Activated T-helper 2 cell treated with anti-CD3 and anti-CD28 coated beads, Interferon-gamma antibody, Interleukin-2, Interleukin-4, amounts not matched to agents 10 μg/mL and 5 μg/mL and 100 μg/mL, durations not matched to agents 14 hours and 24 hours and 36 hours (primary cell): ENCODE results near the gene ACR. TPM values are rescaled to one million over a fixed set of nuclear protein-coding genes. Genes with fewer than 3 reads are reported as not detected.

Experiments used
- total RNA-seq: library from RNA; stranded (reverse); gene quantifications from 2 replicates; pipeline ENCODE4 v1.2.3, GENCODE V29; 2022

The ACR gene
- total RNA-seq, 1 donor from 2014 or later = not detected

Other genes starting within 250 kb of the ACR start
- 77.2 and 81.8 TPM in 2 replicates for gene LMF2, start 230.5 kb upstream of the ACR start, total RNA-seq
- 112 and 115 TPM in 2 replicates for gene NCAPH2, start 230.0 kb upstream of the ACR start, total RNA-seq
- 3.8 and 8.7 TPM in 2 replicates for gene SCO2, start 212.6 kb upstream of the ACR start, total RNA-seq
- 35.9 and 36.9 TPM in 2 replicates for gene TYMP, start 208.2 kb upstream of the ACR start, total RNA-seq
- 3.0 and 3.3 TPM in 2 replicates for gene KLHDC7B, start 192.3 kb upstream of the ACR start, total RNA-seq
- 0.62 TPM in 1 of 2 replicates, not detected in the other for gene SYCE3, start 175.3 kb upstream of the ACR start, total RNA-seq
- gene CPT1B, start 159.8 kb upstream of the ACR start, total RNA-seq = 68.2 and 74.3 TPM in 2 replicates
- 86.1 and 90.9 TPM in 2 replicates for gene CHKB, start 155.4 kb upstream of the ACR start, total RNA-seq
- 0.09 and 0.16 TPM in 2 replicates for gene MAPK8IP2, start 137.4 kb upstream of the ACR start, total RNA-seq
- gene ARSA, start 110.1 kb upstream of the ACR start, total RNA-seq = 25.0 TPM in 2 replicates
- 0.16 and 0.25 TPM in 2 replicates for gene SHANK3, start 65.4 kb upstream of the ACR start, total RNA-seq
- gene RABL2B, start 45.4 kb downstream of the ACR start, total RNA-seq = 34.9 and 35.7 TPM in 2 replicates